ENCODE results near the gene CTNNBIP1. TPM values are rescaled to one million over a fixed set of nuclear protein-coding genes. Genes with fewer than 3 reads are reported as not detected.

CTNNBIP1 gene
- total and polyA plus RNA-seq, 2 of the 8 experiments (the other 6 are each of a cell fraction or from before 2014, with no cell fraction given) = 40.9 to 46.6 TPM

DNA sequence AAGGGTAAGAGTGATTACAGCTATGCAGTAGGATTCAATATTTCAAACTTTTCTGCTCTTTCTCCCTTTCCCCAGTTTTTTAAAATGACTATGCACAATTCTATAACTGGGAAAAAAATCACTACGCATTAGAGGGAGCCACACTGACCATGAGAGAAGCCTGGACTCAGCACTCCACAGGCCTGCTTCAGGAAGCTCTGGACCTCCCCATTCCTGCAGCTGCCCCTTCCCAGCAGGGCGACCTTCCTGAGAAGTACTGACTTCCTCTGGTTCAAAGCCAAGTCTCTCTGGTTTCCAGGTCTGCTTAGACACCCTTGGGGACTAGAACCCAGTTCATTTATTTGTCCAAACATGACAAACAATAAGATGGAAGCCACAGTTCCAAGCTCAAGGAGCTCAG lies 44.3 kb downstream of the CTNNBIP1 start:
- no peak overlapping the region for H2BK12ac ChIP-seq (ENCODE audit: low read depth, low read length)
- no peaks in the 10 kb centered on the region for H4K20me1 ChIP-seq (replicated peaks in 1 of 2; ENCODE audit: control insufficient read depth in 1 of 2, insufficient read depth in 2 of 2, low read length in 2 of 2)
- no peak overlapping the region for H3K14ac ChIP-seq (ENCODE audit: insufficient read length)
- no peak overlapping the region for H3K27ac ChIP-seq (ENCODE audit: low read depth, low read length)
- no peak overlapping the region for H3K4me3 ChIP-seq (ENCODE audit: extremely low read depth in 1 of 4, insufficient read depth in 2 of 4, low read depth in 3 of 4, low read length in 4 of 4)
- no peak for DNase-seq (ENCODE audit: low read depth in 1 of 2, low spot score in 2 of 2)
- no peak overlapping the region for H2BK15ac ChIP-seq (ENCODE audit: low read length)
- no peak overlapping the region for H2BK20ac ChIP-seq (ENCODE audit: low read length)
- no peak overlapping the region for H3K9ac ChIP-seq (replicated peaks in 1 of 4; ENCODE audit: extremely low read depth in 1 of 4, low read depth in 3 of 4, low read length in 3 of 4)
- ChIA-PET POLR2A (ENCODE audit: partially characterized antibody) (interaction anchor here (0.6 to 2.1 kb wide), 3 partner anchors 48 to 134 kb away, joined by 3 to 4 read pairs (median 3); no protein-coding TSS in a partner anchor), CTCF (ENCODE audit: partially characterized antibody) (interaction anchor here (0.5 to 17.3 kb wide), 16 partner anchors 9 to 472 kb away, joined by 3 to 312 read pairs (median 4); no protein-coding TSS in a partner anchor)
- no peaks in the 10 kb centered on the region for H3K4me1 ChIP-seq (replicated peaks in 1 of 4; ENCODE audit: control insufficient read depth in 3 of 4, insufficient read depth in 4 of 4, low read length in 3 of 4)
- H2BK5ac ChIP-seq (ENCODE audit: low read depth, low read length) = no peak overlapping the region
- H3K56ac ChIP-seq (replicated peaks; ENCODE audit: insufficient read length, low read depth, low read length) = no peak overlapping the region
- no peak overlapping the region for H3K4ac ChIP-seq (replicated peaks; ENCODE audit: insufficient read length, low read depth, low read length)
- H4K8ac ChIP-seq (ENCODE audit: extremely low read depth, insufficient read depth, low read length) = no peak overlapping the region
- H4K91ac ChIP-seq (replicated peaks; ENCODE audit: insufficient read length, low read length) = no peak overlapping the region
- no peak overlapping the region for H4K5ac ChIP-seq (ENCODE audit: insufficient read length, low read depth, low read length)
- no peaks in the 10 kb centered on the region for H3K79me2 ChIP-seq (ENCODE audit: control insufficient read depth in 1 of 2, insufficient read depth in 2 of 2, low read length in 2 of 2)
- no peaks in the 10 kb centered on the region; a peak in 1 of 8 replicates for H3K36me3 ChIP-seq (ENCODE audit: control insufficient read depth in 2 of 4, insufficient read depth in 4 of 4, low read length in 3 of 4)
- no peaks in the 10 kb centered on the region for H3K23me2 ChIP-seq (ENCODE audit: low read depth, low read length)
- no peak overlapping the region for H3K18ac ChIP-seq (ENCODE audit: extremely low read depth, low read length)
- no peak overlapping the region for H2AK5ac ChIP-seq (ENCODE audit: low read depth, low read length)
- H3K9me3 ChIP-seq (ENCODE audit: insufficient read depth in 2 of 2, low read depth in 1 of 2, low read length in 1 of 2) = no peaks in the 10 kb centered on the region
- no peaks in the 10 kb centered on the region for H3K27me3 ChIP-seq (replicated peaks in 1 of 4; ENCODE audit: control insufficient read depth in 3 of 4, extremely low read depth in 1 of 4, insufficient read depth in 3 of 4, low read length in 3 of 4)
- H3K4me2 ChIP-seq (ENCODE audit: insufficient read depth in 1 of 2, low read depth in 2 of 2, low read length in 2 of 2) = no peak overlapping the region
- FAIRE-seq = no peak
- 88% methylated on average over 2 of the region's 2 CpGs; no CpG with 5 or more reads in 1 of the 2 experiments for WGBS, 2 experiments (ENCODE audit: extremely low coverage in 1 of 2, insufficient coverage in 1 of 2, insufficient read length in 1 of 2, insufficient replicate concordance in 2 of 2, low coverage in 1 of 2, low lambda C conversion rate in 2 of 2, missing lambda C conversion rate in 1 of 2)
- H2BK120ac ChIP-seq (replicated peaks; ENCODE audit: low read depth, low read length) = no peak overlapping the region
- no peak overlapping the region for H3K23ac ChIP-seq (ENCODE audit: insufficient read length)
- no peaks in the 10 kb centered on the region for H3K79me1 ChIP-seq (ENCODE audit: low read depth, low read length)
- H2AFZ ChIP-seq (ENCODE audit: low read length) = no peak overlapping the region
- no peak for TF ChIP-seq POU5F1 (IDR thresholded peaks at IDR 0.05; ENCODE audit: low read depth, low read length)
- TF ChIP-seq CBX8 (IDR thresholded peaks at IDR 0.05; ENCODE audit: borderline replicate concordance, low read depth, low read length) = no peak
- TF ChIP-seq EZH2 (IDR thresholded peaks at IDR 0.05; ENCODE audit: low read depth, low read length, severe bottlenecking) = no peak
